Gastroesophageal sphincter (tissue), 3 donors: Measurements from ENCODE around the gene MIDN.

ENCODE experiments used
- CTCF ChIP-seq, 4 experiments: fragments of 200-600 bp in 2 of 4; fragments of 450-650 bp in 2 of 4; sonication (generic) in 1 of 4; IDR thresholded peaks; one replicate each; pipeline ENCODE4 v1.5.1; 2017 to 2019; ENCODE audit warnings: antibody characterized with exemption in 4 of 4, mild to moderate bottlenecking in 2 of 4, moderate library complexity in 2 of 4
- EP300 ChIP-seq: sonication (generic); formaldehyde crosslinking; IDR thresholded peaks from one replicate; pipeline ENCODE4 v1.6.1; 2017; ENCODE audit warnings: antibody characterized with exemption, mild to moderate bottlenecking
- POLR2A ChIP-seq, 2 donors: fragments of 450-650 bp; IDR thresholded peaks; one replicate each; pipeline ENCODE4 v1.6.1; 2017; ENCODE audit warnings: antibody characterized with exemption in 2 of 2, mild to moderate bottlenecking in 2 of 2, moderate library complexity in 1 of 2
- POLR2AphosphoS5 ChIP-seq: sonication (generic); formaldehyde crosslinking; IDR thresholded peaks from one replicate; pipeline ENCODE4 v1.6.1; 2017; ENCODE audit warnings: antibody characterized with exemption

GRCh38 chr19:1288226-1288612 lies 39.8 kb downstream of the MIDN start:
- no peak for TF ChIP-seq CTCF (IDR thresholded peaks at IDR 0.05)
- no peak for TF ChIP-seq EP300
- TF ChIP-seq POLR2A (IDR thresholded peaks at IDR 0.05): no peak
- no peak for TF ChIP-seq POLR2AphosphoS5
